ENCODE data around the gene DGKG. TPM values are rescaled to one million over a fixed set of nuclear protein-coding genes. Genes with fewer than 3 reads are reported as not detected.
A peak's percentile ranks its signal among the peaks of the same experiment; 100 is the strongest.

DGKG gene
- polyA plus RNA-seq, 5 donors, result 2.7 to 4.8 (median 4.4) TPM

- no peak for DNase-seq
Observed at GRCh38 chr3:186149319-186149960, 212.6 kb downstream of the DGKG start.

DNA sequence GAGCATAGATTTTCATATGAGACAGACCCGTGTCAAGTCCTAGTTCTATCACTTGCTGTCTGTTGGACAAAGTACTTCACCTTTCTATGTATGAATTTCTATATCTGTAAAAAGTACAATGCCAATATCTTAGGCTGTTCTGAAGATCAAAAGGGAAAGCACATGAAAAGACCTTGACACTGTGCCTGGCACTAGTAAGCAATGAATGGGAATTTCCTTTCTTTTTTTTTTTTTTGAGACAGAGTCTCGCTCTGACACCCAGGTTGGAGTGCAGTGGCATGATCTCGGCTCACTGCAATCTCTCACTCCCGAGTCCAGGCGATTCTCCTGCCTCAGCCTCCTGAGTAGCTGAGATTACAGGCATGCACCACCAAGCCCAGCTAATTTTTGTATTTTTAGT, 217.8 kb downstream of the DGKG start:
- DNase-seq, result no peak

- no peak for DNase-seq
Observed at GRCh38 chr3:186143250-186143649, 218.8 kb downstream of the DGKG start.

DNA sequence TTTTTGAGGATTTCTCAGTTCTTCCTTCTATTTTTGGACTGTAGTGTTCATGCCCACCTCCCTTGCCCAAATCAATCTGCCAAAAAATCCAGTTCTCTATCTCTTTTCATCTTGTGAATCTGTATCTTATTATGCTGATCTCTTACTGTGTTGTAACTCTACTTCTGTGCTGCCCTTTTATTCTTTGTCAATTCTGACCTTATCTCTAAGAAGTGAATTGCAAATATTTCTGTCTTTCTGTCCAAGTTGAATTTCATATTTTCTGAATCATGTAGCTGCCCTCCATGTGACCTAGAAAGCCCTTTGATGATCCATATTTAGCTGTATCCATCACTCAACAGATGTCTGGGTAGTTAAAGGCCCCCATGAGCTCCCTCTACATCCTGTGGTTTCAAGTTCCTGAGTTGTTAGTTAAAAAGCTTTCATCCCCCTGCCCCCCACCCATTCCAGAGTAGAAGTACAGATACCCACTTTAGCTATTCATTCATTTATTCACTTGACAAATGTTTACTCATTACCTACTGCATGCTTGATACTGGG, 219.6 kb downstream of the DGKG start:
- DNase-seq, result no peak

- DNase-seq, result no peak
Observed at GRCh38 chr3:186141790-186142189, 220.2 kb downstream of the DGKG start.

DNA sequence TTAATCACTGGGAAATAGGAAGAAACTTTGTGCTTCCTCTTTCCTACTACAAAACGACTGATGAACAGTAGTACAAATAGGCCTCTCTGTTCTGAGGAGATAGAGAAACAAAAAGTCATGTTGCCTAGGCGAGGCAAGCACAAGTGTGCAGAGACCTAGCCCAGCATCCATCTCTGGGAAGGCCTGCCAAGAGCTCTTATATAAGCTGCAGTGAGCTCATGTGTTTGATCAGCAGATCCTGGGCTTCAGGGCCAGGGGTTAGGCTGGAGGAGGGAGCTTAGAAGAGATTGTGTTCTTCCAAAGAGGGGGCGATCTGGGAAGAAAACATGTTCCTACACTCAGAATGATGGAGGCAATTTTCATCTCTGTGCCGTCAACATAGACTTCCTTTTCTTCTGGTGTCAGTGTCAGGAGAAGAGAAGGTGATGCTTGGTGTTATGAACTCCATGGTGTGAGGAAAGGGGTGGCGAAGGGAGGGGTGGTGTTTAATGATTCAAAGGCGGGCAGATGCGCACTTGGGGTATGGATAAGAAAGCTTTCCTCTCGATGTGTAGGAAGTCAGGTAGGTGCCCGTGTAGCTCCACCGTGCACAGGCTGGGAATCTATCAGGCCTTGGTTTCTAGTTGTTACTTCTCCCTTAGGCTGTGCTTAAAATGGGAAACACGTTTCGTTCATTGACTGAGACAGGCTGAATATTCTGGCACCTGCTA, 223.6 kb downstream of the DGKG start:
- no peak for DNase-seq

DNA sequence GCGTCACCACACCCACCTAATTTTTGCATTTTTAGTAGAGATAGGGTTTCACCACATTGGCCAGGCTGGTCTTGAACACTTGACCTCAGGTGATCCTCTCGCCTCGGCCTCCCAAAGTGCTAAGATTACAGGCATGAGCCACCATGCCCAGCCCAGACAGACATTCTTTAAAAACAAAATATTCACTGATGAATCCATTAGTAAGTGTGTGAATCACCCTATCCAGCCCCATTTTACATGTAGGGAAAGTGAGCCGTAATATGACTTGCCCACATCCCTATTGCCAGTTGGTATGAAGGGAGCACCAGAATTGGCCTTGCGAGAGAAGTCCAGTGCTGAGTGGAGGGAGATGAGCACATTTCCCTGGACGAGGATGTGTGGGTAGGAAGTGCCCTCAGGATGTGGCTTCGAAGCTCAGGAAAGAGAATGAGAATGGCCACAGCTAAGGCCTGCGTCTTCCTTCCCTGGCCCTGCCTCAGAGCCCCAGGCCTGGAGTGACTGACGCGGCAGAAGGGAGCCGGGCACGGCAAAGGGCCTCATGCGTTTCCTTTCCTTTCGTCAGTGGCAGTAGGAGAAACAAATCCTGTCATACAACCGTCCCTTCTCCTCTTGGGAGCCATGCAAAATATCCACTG, 224.9 kb downstream of the DGKG start:
- no peak for DNase-seq

GRCh38 chr3:186133980-186134379, 228.1 kb downstream of the DGKG start:
- no peak for DNase-seq

DNA sequence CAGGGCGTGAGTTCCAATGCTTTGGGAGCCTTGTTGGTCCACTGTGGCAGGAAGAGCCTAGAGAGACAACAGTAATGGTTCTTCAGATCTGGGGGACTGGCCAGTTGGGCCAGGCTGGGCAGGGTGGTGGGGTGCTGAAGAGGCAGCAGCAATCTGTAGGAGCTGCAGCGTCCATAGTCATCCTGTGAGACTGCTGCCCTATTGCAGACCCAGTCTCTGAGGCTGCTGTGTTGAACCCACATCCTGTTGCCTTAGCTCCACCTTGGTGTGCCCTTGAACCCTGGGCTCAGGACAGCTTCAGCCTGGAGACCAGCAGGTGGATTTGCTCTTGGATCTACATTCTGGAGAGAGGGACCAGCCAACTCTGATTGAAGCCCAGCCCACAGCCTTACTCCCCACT, 229.5 kb downstream of the DGKG start:
- no peak for DNase-seq

- DNase-seq, result no peak
Observed at GRCh38 chr3:186129206-186129605, 232.8 kb downstream of the DGKG start.

- DNase-seq, result no peak
Observed at GRCh38 chr3:186128158-186128557, 233.9 kb downstream of the DGKG start.

DNA sequence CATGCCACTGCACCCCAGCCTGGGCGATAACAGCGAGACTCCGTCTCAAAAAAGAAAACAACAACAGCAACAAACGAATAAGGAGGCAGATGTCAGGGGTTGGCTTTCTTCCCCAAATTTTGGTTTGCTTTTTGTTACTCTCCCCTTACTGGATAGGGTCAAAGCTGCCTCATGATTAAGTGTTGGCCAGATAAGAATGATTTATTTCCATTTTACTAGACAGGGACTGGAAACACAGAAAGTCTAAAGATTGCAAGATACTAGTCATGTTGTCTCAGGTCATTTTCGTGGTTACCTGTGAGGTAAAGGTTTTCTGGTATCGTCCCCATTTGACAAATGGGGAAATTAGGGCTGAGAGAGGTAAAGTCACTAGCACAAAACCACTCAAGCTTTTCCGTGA, 234.6 kb downstream of the DGKG start:
- no peak for DNase-seq

- no peak for DNase-seq
Observed at GRCh38 chr3:186125118-186125517, 236.9 kb downstream of the DGKG start.

DNA sequence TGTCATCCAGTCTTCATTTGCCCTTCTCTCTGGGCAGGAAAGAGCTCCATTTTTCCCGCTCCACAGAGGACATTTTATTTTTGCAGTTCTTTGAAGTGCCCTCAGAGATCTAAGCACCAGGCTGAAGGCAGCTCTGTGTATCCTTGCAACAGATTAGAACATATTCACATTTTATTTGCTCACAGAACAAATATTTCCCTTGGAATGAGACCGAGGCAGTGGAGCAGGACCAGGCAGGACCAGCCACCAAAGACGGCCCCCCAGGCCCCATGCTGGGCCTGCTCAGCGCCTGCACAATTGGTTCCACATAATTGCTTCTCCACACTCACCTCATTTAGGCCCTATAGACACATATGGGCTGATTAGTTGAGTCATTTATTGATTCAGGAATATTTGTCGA, 237.4 kb downstream of the DGKG start:
- no peak for DNase-seq

DNA sequence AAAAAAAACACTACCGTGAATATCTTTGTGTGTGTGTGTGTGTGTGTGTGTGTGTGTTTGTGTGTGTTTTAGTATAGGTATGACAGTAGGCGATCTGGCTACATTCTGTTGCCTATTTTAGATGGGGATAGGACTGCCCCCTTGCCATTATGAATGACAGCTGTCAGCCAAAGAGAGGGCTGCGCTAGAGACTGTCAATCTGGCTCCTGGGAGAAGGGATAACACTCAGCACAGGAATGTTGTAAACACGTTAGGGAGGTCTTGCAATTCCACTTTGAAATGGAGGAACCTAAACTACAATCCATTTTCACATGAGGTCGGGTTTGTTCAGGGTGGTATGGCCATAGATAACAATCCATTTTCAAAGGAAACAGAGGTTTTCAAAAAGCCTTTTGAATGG, 239.0 kb downstream of the DGKG start:
- no peak for DNase-seq

- no peak for DNase-seq
Observed at GRCh38 chr3:186121968-186122367, 240.1 kb downstream of the DGKG start.

- DNase-seq, result peak in 1 of 2 donors; percentile 73
Observed at GRCh38 chr3:186121278-186121677, 240.8 kb downstream of the DGKG start.

GRCh38 chr3:186119499-186119898, 242.5 kb downstream of the DGKG start:
- DNase-seq, result no peak

DNA sequence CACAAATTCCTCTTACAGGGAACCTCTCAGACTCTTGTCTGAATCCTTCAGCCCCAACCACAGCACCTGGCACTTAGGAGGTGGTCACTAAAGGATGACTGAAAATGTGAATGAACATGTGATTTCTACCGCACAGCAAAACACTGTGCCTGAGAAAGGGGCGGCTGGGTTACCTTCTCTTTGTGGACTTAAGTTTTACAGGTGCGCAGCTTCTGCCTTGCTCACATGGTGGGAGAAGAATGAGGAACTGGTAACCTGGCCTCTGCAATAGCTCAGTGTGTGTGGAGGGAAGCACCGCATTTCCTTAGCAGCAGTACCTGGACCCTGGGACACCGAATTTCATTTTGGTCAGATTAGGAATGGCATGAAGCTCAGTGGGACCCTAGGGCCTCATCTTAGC, 243.3 kb downstream of the DGKG start:
- no peak for DNase-seq

DNA sequence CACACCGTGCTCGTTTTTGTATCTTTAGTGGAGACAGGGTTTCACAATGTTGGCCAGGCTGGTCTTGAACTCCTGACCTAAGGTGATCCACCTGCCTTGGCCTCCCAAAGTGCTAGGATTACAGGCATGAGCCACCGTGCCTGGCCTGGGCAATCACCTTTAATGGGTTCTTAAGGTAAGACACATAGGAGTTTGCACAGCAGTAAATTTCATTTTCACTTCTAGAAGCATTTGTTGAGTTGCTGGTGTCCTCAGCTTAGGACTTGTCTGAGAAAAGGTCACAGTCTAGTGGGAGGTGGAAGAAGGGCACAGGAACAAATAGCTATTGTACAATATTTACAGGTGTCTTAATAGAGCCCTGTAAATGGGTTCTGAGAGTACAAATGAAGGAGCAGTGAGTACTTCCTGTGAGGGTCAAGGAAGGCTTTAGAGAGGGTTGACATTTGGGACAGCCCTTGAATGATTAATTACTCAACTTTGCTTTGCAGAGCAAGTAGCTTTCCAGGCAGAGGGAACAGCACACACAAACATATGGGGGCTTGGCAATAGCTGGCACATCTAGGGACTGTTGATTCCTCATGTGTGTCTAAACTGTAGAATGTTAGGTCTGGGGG, 244.4 kb downstream of the DGKG start:
- no peak for DNase-seq

DNA sequence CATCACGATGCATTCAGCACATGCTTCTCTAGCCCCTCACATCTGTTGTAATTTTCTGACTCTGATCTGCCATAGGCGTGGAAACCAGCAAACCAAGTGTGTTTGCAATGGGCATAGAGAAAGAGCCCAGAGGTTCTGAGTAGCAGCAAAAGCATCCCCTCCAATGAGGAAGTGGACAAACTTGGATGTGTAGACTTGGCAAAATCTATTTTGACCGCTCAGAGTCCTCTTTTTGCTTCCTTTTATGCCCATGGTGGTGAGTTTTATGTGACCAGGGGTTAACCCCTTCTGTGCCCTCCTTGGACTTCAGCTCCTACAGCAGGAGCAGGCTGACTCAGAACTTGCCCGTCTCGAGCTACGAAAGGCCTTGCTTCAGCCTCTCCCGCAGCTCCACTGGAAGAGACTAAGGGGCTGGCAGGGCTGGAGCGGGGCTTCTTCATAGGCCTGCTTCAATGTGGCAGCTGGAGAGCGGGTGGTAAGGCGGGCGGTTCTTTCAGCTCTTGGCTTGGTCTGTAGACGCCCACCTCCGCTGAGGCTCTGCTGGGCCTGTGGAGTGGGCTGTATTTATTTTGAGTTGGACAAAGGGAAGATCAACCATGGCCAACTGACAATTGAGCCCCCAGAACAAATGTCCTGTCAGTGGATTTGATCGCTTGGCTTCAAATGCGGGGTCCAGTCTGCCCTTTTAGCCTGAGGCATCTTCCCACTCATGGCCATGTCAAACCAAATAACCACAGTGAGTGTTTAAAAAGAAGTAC, 246.6 kb downstream of the DGKG start:
- no peak for DNase-seq
